Neural progenitor cell (in vitro differentiated cells): Measurements from ENCODE around the gene FAM89B. TPM values are rescaled to one million over a fixed set of nuclear protein-coding genes. Genes with fewer than 3 reads are reported as not detected.
"Not testable (repeated sequence)": the region's sequence is repeated elsewhere in the genome, so short reads cannot be mapped to it uniquely, and the experiment has no call there.

Source experiments
- DNase-seq: peaks from one replicate; pipeline ENCODE4 v3.0.0-alpha.2; 2016; ENCODE audit warnings: low spot score
- H2AFZ ChIP-seq: fragments of 200-600 bp; sonication (generic); replicated peaks from 2 replicates; pipeline ENCODE4 v1.6.1; 2016; ENCODE audit warnings: antibody characterized with exemption
- H3F3A ChIP-seq: fragments of 200-600 bp; sonication (generic); 2 replicates; pipeline ENCODE4 v1.6.1; 2016; ENCODE audit warnings: antibody characterized with exemption, low read depth
- H3K27ac ChIP-seq: fragments of 200-600 bp; sonication (generic); 2 replicates; pipeline ENCODE4 v1.5.1; 2016; ENCODE audit warnings: mild to moderate bottlenecking
- H3K27me3 ChIP-seq: fragments of 200-600 bp; sonication (generic); 2 replicates; pipeline ENCODE4 v1.6.1; 2016; ENCODE audit warnings: mild to moderate bottlenecking, moderate library complexity
- H3K36me3 ChIP-seq: fragments of 200-600 bp; sonication (generic); 2 replicates; pipeline ENCODE4 v1.5.1; 2016
- H3K4me1 ChIP-seq: fragments of 200-600 bp; sonication (generic); 2 replicates; pipeline ENCODE4 v1.6.1; 2016; ENCODE audit warnings: mixed run types
- H3K4me2 ChIP-seq: fragments of 200-600 bp; sonication (generic); 2 replicates; pipeline ENCODE4 v1.6.1; 2016
- H3K4me3 ChIP-seq: fragments of 200-600 bp; sonication (generic); 2 replicates; pipeline ENCODE4 v1.5.1; 2016
- H3K79me2 ChIP-seq: fragments of 200-600 bp; sonication (generic); 2 replicates; pipeline ENCODE4 v1.6.1; 2016; ENCODE audit warnings: low read depth
- H3K9ac ChIP-seq: fragments of 200-600 bp; sonication (generic); 2 replicates; pipeline ENCODE4 v1.6.1; 2016
- H3K9me3 ChIP-seq: fragments of 200-600 bp; sonication (generic); 2 replicates; pipeline ENCODE4 v1.5.1; 2016; ENCODE audit warnings: low read depth
- H4K20me1 ChIP-seq: fragments of 200-600 bp; sonication (generic); 2 replicates; pipeline ENCODE4 v1.6.1; 2016; ENCODE audit warnings: low read depth
- H3K27ac Mint-ChIP-seq: 3 replicates; pipeline ENCODE4 v1.8.0; 2021; ENCODE audit warnings: mixed read lengths
- H3K27me3 Mint-ChIP-seq: 2 replicates; pipeline ENCODE4 v1.8.0; 2022; ENCODE audit warnings: low read depth, mild to moderate bottlenecking, inconsistent platforms, moderate library complexity, mixed read lengths; ENCODE audit not compliant: insufficient read depth
- H3K36me3 Mint-ChIP-seq: 3 replicates; pipeline ENCODE4 v1.8.0; 2021; ENCODE audit warnings: mixed read lengths
- H3K4me1 Mint-ChIP-seq: 3 replicates; pipeline ENCODE4 v1.8.0; 2021; ENCODE audit warnings: mixed read lengths
- H3K4me3 Mint-ChIP-seq: 3 replicates; pipeline ENCODE4 v1.8.0; 2021; ENCODE audit warnings: mild to moderate bottlenecking, moderate library complexity, mixed read lengths
- H3K9me3 Mint-ChIP-seq: 3 replicates; pipeline ENCODE4 v1.8.0; 2020; ENCODE audit warnings: mixed read lengths
- EZH2 ChIP-seq: fragments of 200-600 bp; sonication (generic); IDR thresholded peaks from 2 replicates; pipeline ENCODE4 v1.6.1; 2017; ENCODE audit warnings: antibody characterized with exemption, mild to moderate bottlenecking, moderate library complexity
- EZH2phosphoT487 ChIP-seq: fragments of 200-600 bp; sonication (generic); IDR thresholded peaks from 2 replicates; pipeline ENCODE4 v1.6.1; 2017; ENCODE audit warnings: antibody characterized with exemption
- total RNA-seq: library from RNA; depleted of rRNA; stranded (reverse); fragments of >200 nt; gene quantifications from 2 replicates; pipeline ENCODE4 v1.2.3, GENCODE V29; 2015; ENCODE audit warnings: low replicate concordance
- TF ChIP-seq, protein P1 (sequence below): fragments of 200-600 bp; sonication (generic); IDR thresholded peaks from 2 replicates; pipeline ENCODE4 v1.5.1; 2017; ENCODE audit warnings: antibody characterized with exemption, mild to moderate bottlenecking

FAM89B gene
- total RNA-seq, 1 donor from 2014 or later, result 11.7 TPM

DNA sequence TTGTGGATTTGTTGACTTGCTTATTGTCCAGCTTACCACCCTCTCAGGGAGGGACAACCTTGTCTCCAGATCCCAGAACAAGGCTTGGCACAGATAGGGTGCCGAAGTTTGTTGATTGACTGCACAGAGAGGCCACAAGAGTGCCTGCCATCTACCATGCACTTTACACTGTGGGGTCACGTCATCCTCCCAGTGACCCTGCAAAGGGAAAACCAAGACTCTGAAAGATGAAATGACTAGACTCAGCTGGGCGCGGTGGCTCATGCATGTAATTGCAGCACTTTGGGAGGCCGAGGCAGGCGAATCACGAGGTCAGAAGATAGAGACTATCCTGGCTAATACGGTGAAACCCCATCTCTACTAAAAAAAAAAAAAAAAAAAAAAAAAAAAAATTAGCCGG is 9.6 kb upstream of the FAM89B start:
- Histone ChIP-seq H3K79me2 (peaks cover 1% of the 10 kb centered on the region), H3K27ac (no peak overlapping the region), H3K4me2 (no peak overlapping the region), H3K4me3 (no peak overlapping the region), H3K9ac (no peak overlapping the region), H3K27me3 (peaks cover 21% of the 10 kb centered on the region), H4K20me1 (no peaks in the 10 kb centered on the region), H2AFZ (no peak overlapping the region), H3K4me1 (peaks cover 22% of the 10 kb centered on the region), H3K36me3 (no peaks in the 10 kb centered on the region), H3F3A (peaks cover 34% of the 10 kb centered on the region), H3K9me3 (no peaks in the 10 kb centered on the region)
- H3K36me3 Mint-ChIP-seq, result no peaks in the 10 kb centered on the region
- TF ChIP-seq EZH2, result no peak
- no peak for TF ChIP-seq EZH2phosphoT487
- TF ChIP-seq, protein P1, sequence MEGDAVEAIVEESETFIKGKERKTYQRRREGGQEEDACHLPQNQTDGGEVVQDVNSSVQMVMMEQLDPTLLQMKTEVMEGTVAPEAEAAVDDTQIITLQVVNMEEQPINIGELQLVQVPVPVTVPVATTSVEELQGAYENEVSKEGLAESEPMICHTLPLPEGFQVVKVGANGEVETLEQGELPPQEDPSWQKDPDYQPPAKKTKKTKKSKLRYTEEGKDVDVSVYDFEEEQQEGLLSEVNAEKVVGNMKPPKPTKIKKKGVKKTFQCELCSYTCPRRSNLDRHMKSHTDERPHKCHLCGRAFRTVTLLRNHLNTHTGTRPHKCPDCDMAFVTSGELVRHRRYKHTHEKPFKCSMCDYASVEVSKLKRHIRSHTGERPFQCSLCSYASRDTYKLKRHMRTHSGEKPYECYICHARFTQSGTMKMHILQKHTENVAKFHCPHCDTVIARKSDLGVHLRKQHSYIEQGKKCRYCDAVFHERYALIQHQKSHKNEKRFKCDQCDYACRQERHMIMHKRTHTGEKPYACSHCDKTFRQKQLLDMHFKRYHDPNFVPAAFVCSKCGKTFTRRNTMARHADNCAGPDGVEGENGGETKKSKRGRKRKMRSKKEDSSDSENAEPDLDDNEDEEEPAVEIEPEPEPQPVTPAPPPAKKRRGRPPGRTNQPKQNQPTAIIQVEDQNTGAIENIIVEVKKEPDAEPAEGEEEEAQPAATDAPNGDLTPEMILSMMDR, result no peak
- peak overlapping the region; percentile 46 for H3K4me3 Mint-ChIP-seq
- peaks cover 36% of the 10 kb centered on the region for H3K4me1 Mint-ChIP-seq
- H3K9me3 Mint-ChIP-seq, result no peaks in the 10 kb centered on the region
- H3K27ac Mint-ChIP-seq, result no peak overlapping the region
- DNase-seq, result no peak
- peaks cover 7% of the 10 kb centered on the region for H3K27me3 Mint-ChIP-seq

DNA sequence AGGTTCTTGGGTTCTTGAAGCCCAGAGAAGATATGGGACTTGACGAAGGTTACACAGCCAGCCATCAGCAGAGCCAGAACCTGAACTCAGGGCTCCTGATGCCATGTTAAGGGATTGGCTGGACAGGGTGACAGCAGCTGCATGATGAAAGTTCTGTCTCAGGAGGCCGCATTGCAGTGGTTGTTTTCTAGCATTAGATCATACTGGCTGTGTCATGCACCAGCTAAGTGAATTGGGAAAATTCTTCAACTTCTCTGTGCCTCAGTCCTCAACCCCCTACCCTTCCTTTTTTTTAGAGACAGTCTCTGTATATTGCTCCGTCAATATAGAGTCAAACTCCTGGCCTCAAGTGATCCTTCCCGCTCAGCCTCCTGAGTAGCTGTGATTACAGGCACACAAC is 8.7 kb upstream of the FAM89B start:
- peaks cover 3% of the 10 kb centered on the region for H3K36me3 Mint-ChIP-seq
- peaks cover 41% of the 10 kb centered on the region for H3K4me1 Mint-ChIP-seq
- Histone ChIP-seq H3F3A (peaks cover 36% of the 10 kb centered on the region), H3K9ac (no peak overlapping the region), H2AFZ (no peak overlapping the region), H3K4me2 (no peak overlapping the region), H3K79me2 (peaks cover 10% of the 10 kb centered on the region), H3K4me1 (peaks cover 21% of the 10 kb centered on the region), H3K4me3 (no peak overlapping the region), H3K27me3 (peaks cover 15% of the 10 kb centered on the region), H3K9me3 (no peaks in the 10 kb centered on the region), H4K20me1 (no peaks in the 10 kb centered on the region), H3K36me3 (no peaks in the 10 kb centered on the region), H3K27ac (no peak overlapping the region)
- no peak overlapping the region for H3K27ac Mint-ChIP-seq
- H3K9me3 Mint-ChIP-seq, result no peaks in the 10 kb centered on the region
- no peak for DNase-seq
- peaks cover 9% of the 10 kb centered on the region for H3K27me3 Mint-ChIP-seq
- no peak for TF ChIP-seq EZH2phosphoT487
- TF ChIP-seq, protein P1, result no peak
- TF ChIP-seq EZH2, result no peak
- no peak overlapping the region for H3K4me3 Mint-ChIP-seq

DNA sequence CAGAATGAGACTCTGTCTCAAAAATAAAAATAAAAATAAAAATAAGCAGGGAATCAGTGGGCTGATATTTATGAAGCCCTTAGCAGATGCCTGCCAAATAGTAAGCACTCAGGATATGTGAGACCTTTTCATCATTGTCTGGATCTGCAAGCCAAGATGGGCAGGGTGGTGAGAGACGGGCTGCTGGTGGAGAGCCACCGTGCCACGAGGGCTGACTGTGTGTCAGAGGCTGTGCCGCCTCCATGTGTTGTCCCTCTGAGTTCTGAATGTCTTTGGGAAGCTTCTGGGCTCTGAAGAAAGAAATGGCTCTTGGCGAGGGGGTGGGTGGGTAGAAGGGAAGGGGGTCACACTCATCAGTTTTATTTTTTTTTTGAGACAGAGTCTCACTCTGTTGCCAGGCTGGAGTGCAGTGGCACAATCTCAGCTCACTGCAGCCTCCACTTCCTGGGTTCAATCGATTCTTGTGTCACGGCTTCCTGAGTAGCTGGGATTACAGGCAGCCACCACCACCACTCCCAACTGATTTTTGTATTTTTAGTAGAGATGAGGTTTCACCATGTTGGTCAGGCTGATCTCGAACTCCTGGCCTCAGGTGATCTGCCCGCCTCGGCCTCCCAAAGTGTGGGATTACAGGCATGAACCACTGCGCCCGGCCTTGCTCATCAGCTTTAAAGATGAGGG is 7.3 kb upstream of the FAM89B start:
- not testable (repeated sequence) for H3K4me3 Mint-ChIP-seq, H3K4me3 ChIP-seq, H3K36me3 Mint-ChIP-seq, H3K27me3 ChIP-seq, H3K9ac ChIP-seq, H3K27me3 Mint-ChIP-seq, DNase-seq, H3K9me3 Mint-ChIP-seq, H3K27ac ChIP-seq, H4K20me1 ChIP-seq, H3K36me3 ChIP-seq, H2AFZ ChIP-seq, H3K4me2 ChIP-seq, H3K9me3 ChIP-seq
- Histone ChIP-seq H3K4me1 (peaks cover 22% of the 10 kb centered on the region), H3F3A (peaks cover 40% of the 10 kb centered on the region), H3K79me2 (peaks cover 17% of the 10 kb centered on the region)
- peak overlapping the region; percentile 53 for H3K27ac Mint-ChIP-seq
- peaks cover 40% of the 10 kb centered on the region for H3K4me1 Mint-ChIP-seq

DNA sequence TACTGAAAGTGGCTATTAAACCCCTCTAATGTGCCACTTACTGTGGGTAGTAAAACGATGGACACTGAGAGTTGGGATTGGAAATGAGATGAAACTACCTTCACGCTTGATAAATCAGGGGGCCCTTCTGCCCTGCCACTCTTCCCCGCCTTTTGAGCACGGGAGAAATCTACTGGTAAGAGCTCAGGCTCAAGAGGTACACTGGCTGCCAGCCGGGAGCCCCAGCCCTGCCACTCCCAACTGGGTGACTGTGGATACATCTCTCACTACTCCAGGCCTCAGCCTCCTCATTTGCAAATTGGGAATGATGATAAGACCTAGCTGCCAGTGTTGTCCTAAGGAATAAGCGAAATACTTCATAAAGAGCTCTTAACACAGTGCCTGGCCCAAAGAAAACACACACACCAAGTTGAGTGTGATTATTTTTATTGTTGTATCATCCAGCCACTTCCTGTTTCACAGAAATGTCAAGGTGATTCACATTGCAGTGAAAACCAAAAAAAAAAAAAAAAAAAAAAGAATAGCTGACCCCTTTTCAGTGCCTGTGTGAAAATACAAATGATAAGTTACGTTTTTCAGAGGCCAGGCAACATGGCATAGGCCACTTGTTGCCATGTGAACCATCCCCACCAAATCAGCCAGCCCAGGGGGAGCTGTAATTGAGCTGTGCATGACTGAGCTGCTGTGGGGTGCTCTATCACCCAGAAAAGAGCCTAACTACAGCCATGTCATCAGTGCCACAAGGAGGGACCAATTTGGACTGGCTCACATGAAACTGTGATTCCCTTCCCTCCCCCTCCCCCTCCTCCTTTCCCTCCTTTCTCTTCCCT is 6.5 kb upstream of the FAM89B start:
- Mint-ChIP-seq H3K36me3 (peaks cover 3% of the 10 kb centered on the region), H3K9me3 (no peaks in the 10 kb centered on the region), H3K27me3 (peaks cover 6% of the 10 kb centered on the region), H3K4me3 (peak overlapping the region; percentile 58), H3K27ac (no peak overlapping the region), H3K4me1 (peaks cover 35% of the 10 kb centered on the region)
- no peaks in the 10 kb centered on the region for H3K9me3 ChIP-seq
- DNase-seq, result no peak
- no peaks in the 10 kb centered on the region for H3K27me3 ChIP-seq
- H3K36me3 ChIP-seq, result no peaks in the 10 kb centered on the region
- H3F3A ChIP-seq, result peaks cover 39% of the 10 kb centered on the region
- H4K20me1 ChIP-seq, result peaks cover 4% of the 10 kb centered on the region
- no peak overlapping the region for H3K4me3 ChIP-seq
- H2AFZ ChIP-seq, result no peak overlapping the region
- no peak overlapping the region for H3K9ac ChIP-seq
- H3K27ac ChIP-seq, result no peak overlapping the region
- peaks cover 23% of the 10 kb centered on the region for H3K79me2 ChIP-seq
- TF ChIP-seq, protein P1, result no peak
- no peak for TF ChIP-seq EZH2phosphoT487
- TF ChIP-seq EZH2, result no peak
- H3K4me1 ChIP-seq, result peaks cover 17% of the 10 kb centered on the region
- H3K4me2 ChIP-seq, result no peak overlapping the region
